Lower leg skin (tissue), 4 donors: Measurements from ENCODE around the gene DNASE1L1. TPM values are rescaled to one million over a fixed set of nuclear protein-coding genes. Genes with fewer than 3 reads are reported as not detected.

Experiments used
- DNase-seq, 2 donors: peaks; one replicate each; pipeline ENCODE4 v3.0.0-alpha.2; 2019; ENCODE audit warnings: low spot score in 2 of 2
- H3K4me3 ChIP-seq: fragments of 200-600 bp; sonication (generic); 2 replicates; pipeline ENCODE4 v1.5.1; 2017; ENCODE audit warnings: mild to moderate bottlenecking, low read depth; ENCODE audit not compliant: poor library complexity, severe bottlenecking
- POLR2A ChIP-seq, 2 donors: fragments of 450-650 bp; IDR thresholded peaks; one replicate each; pipeline ENCODE4 v1.6.1; 2016 to 2017; ENCODE audit warnings: antibody characterized with exemption in 2 of 2, mild to moderate bottlenecking in 1 of 2, moderate library complexity in 1 of 2
- WGBS, 2 donors: methylation state at CpG; one replicate each; pipeline ENCODE4 v1.1.5; 2018; 5-methylcytosine and 5-hydroxymethylcytosine counted together
- intact Hi-C: fragments of 100-400 bp; cut with DNase I; formaldehyde crosslinking; loops from one replicate; pipeline ENCODE4 v1.15.0; 2023; ENCODE audit warnings: low total_unique reads
- total RNA-seq, 4 donors: library from RNA; depleted of rRNA; stranded (reverse); fragments of >200 nt; gene quantifications; one replicate each; pipeline ENCODE4 v1.1.0, GENCODE V29; 2016
- TF ChIP-seq, protein P1 (sequence below), 3 donors: fragments of 450-650 bp; IDR thresholded peaks; one replicate each; pipeline ENCODE4 v1.5.1; 2016; ENCODE audit warnings: antibody characterized with exemption in 3 of 3, mild to moderate bottlenecking in 3 of 3, moderate library complexity in 2 of 3

DNASE1L1 gene
- total RNA-seq, 4 donors from 2014 or later, result 10.5 to 28.5 (median 16.9) TPM

DNA sequence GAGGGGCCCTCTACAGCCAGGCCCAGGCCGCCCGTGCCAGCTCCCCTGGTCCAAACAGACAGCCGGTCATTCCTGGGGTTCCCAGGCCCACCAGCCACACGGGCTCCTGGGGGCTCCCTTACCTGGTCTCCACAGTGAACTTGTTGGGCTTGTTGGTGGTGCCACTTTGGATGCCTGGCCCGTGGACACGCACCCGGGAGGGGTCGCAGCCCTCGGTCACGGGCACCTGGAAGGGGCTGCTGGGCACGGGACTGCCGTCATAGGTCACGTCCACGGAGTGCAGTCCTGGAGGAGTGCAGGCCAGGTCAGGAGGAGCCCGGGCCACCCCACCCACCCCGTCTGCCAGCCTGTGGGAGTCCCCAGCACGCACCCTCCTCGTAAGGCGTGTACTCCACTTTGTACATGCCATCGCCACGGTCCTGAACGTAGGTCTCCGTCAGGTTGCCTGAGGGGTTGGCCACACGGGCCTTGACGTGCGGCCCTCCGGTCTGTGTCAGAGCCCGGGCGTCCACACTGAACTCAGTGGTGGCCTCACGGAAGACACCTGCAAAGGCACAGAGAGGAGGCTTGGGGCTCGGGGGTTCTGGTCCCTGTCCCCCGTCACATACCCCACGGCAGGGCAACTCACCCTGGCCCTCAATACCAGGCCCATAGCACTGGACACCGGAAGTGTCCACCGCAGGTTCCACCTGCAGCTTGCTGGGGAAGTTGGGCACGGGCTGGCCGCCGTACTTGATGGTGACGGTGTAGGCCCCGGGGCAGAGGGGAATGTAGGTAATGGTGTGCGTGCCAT, 49.5 kb downstream of the DNASE1L1 start:
- TF ChIP-seq, protein P1, sequence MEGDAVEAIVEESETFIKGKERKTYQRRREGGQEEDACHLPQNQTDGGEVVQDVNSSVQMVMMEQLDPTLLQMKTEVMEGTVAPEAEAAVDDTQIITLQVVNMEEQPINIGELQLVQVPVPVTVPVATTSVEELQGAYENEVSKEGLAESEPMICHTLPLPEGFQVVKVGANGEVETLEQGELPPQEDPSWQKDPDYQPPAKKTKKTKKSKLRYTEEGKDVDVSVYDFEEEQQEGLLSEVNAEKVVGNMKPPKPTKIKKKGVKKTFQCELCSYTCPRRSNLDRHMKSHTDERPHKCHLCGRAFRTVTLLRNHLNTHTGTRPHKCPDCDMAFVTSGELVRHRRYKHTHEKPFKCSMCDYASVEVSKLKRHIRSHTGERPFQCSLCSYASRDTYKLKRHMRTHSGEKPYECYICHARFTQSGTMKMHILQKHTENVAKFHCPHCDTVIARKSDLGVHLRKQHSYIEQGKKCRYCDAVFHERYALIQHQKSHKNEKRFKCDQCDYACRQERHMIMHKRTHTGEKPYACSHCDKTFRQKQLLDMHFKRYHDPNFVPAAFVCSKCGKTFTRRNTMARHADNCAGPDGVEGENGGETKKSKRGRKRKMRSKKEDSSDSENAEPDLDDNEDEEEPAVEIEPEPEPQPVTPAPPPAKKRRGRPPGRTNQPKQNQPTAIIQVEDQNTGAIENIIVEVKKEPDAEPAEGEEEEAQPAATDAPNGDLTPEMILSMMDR (IDR thresholded peaks at IDR 0.05), result no peak
- TF ChIP-seq POLR2A (IDR thresholded peaks at IDR 0.05), result no peak
- intact Hi-C loops, result no loop called here
- H3K4me3 ChIP-seq, result no peak overlapping the region
- DNase-seq, result no peak
- WGBS, 2 donors, result 91% methylated on average over 10 to 39 of the region's 41 CpGs

DNA sequence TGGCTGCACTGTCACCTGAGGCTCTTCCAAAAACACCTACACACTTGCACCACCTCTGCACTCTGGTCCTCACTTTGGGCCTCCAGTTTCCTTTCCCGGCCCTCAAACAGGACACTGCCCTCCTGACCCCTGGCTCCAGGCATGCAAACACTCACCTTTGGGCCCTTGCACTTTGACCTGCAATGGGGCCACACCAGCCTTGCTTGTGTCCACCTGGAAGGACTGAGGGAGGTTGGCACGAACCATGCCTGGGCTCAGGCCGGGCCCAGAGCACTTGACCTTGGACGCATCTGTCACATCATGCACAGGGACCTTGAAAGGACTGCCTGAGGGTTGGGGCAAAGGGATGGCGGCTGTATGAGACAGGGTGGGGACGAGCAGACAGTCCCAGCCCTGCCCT, 50.2 kb downstream of the DNASE1L1 start:
- no peak for TF ChIP-seq POLR2A (IDR thresholded peaks at IDR 0.05)
- TF ChIP-seq, protein P1 (IDR thresholded peaks at IDR 0.05), result no peak
- 86 to 98% methylated on average over 3 to 6 of the region's 6 CpGs for WGBS, 2 donors
- no peak for DNase-seq
- intact Hi-C loops, result no loop called here
- H3K4me3 ChIP-seq, result no peak overlapping the region

DNA sequence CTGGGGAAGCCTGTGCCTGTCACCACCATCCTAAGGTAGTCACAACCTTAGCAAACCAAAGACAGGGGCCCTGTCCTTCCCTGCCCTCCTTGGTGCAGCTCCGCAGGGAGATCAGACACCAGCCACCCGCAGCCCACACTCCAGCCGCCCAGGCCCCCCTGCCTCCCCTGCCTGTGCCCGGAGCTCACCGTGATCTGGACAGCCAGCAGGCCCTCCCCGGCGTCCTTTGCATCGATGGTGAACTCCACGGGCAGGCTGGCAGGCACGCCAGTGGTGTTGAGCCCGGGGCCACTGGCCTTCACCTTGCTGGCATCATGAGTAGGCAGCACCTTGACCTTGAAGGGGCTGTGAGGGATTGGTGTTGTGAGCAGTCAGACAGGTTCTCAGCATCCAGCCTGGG, 51.0 kb downstream of the DNASE1L1 start:
- no peak for DNase-seq
- intact Hi-C loops, result no loop called here
- TF ChIP-seq, protein P1 (IDR thresholded peaks at IDR 0.05), result no peak
- no peak for TF ChIP-seq POLR2A (IDR thresholded peaks at IDR 0.05)
- no peak overlapping the region for H3K4me3 ChIP-seq
- 92 to 93% methylated on average over 3 to 11 of the region's 11 CpGs for WGBS, 2 donors

DNA sequence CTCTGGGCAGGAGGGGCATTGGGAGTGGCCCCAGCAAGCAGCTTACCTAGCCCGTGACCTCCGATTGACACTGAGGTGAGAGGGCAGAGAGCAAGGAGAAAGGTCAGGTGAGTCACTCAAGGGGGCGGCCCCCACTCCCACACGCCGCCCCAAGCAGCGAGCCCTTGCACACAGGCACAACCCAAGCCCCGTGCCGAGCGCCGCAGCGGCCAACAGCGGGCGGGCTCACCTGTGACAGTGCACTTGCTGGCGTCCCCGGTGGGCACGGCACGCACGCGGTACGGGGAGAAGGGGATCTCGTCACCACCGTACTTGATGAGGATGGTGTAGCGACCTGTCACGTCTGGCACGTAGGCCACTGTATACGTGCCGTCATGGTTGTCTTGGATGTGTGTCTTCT, 51.8 kb downstream of the DNASE1L1 start:
- no peak for DNase-seq
- no peak overlapping the region for H3K4me3 ChIP-seq
- intact Hi-C loops, result no loop called here
- TF ChIP-seq, protein P1 (IDR thresholded peaks at IDR 0.05), result no peak
- TF ChIP-seq POLR2A (IDR thresholded peaks at IDR 0.05), result no peak
- 88 to 89% methylated on average over 6 to 27 of the region's 27 CpGs for WGBS, 2 donors

DNA sequence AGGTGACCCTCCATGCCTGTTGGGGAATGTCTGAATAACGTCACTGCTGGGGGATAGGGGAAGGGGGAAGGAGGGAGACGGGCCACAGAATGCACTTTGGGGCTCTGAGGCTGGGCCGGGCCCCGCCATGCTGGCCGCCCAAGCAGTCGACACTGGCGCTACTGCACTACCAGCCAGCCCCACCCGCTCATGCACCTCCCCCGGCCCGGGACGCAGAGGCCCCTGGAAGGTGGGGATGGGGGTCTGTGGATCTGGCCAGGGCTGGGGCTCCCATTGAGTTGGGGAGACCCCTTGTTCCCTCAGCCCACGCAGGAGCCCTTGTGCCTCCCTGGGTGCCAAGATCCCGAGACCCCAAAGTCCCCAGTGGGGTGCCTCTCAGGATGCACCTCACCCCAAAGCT, 52.5 kb downstream of the DNASE1L1 start:
- intact Hi-C loops, result no loop called here
- TF ChIP-seq, protein P1 (IDR thresholded peaks at IDR 0.05), result no peak
- no peak for TF ChIP-seq POLR2A (IDR thresholded peaks at IDR 0.05)
- no peak for DNase-seq
- no peak overlapping the region for H3K4me3 ChIP-seq
- 73 to 84% methylated on average over 3 to 13 of the region's 13 CpGs for WGBS, 2 donors

DNA sequence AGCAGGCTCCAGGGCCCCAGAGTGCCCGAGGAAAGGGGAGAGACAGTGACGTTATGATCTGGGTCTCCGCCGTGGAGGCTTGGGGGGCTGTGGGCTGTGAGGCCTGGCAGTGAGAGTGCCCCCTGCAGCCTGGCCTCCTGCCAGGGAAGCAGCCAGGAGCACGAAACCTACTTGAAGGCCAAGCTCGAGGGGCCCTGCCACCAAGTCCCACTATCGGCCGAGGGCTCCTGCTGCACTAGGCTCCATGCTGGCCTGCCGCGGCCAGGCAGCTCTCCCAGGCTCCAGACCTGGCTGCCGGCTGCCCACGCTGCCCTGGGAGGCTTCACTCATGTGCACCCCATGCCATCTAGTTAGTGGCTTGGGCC, 53.3 kb downstream of the DNASE1L1 start:
- TF ChIP-seq, protein P1 (IDR thresholded peaks at IDR 0.05), result no peak
- no peak for TF ChIP-seq POLR2A (IDR thresholded peaks at IDR 0.05)
- DNase-seq, result no peak
- no peak overlapping the region for H3K4me3 ChIP-seq
- intact Hi-C loops, result no loop called here
- WGBS, 2 donors, result 62 to 80% methylated on average over 2 to 9 of the region's 12 CpGs
